CD4-positive, alpha-beta T cell treated with Interleukin-6 at 100 ng/mL for 8 hours (primary cell): ENCODE measurements around the gene DAPP1.
"Not testable (repeated sequence)": the region's sequence is repeated elsewhere in the genome, so short reads cannot be mapped to it uniquely, and the experiment has no call there.

ENCODE experiments used
- DNase-seq: peaks from one replicate; pipeline ENCODE4 v3.0.0-alpha.2; 2020; ENCODE audit warnings: mixed read lengths, low spot score

The DAPP1 gene

GRCh38 chr4:99824070-99824599, 7.5 kb downstream of the DAPP1 start:
- DNase-seq: no peak

GRCh38 chr4:99825272-99825671, 8.6 kb downstream of the DAPP1 start:
- no peak for DNase-seq

GRCh38 chr4:99826016-99826415, 9.4 kb downstream of the DAPP1 start:
- DNase-seq: no peak

GRCh38 chr4:99827454-99827853, 10.8 kb downstream of the DAPP1 start:
- DNase-seq: no peak

- DNase-seq: no peak
Observed at GRCh38 chr4:99827857-99828256, 11.2 kb downstream of the DAPP1 start.

- DNase-seq: no peak
Observed at GRCh38 chr4:99828477-99828876, 11.8 kb downstream of the DAPP1 start.

- DNase-seq: not testable (repeated sequence)
Observed at GRCh38 chr4:99830051-99830450, 13.4 kb downstream of the DAPP1 start.

- DNase-seq: no peak
Observed at GRCh38 chr4:99832321-99832720, 15.7 kb downstream of the DAPP1 start.

GRCh38 chr4:99832758-99833157, 16.1 kb downstream of the DAPP1 start:
- DNase-seq: no peak

- DNase-seq: no peak
Observed at GRCh38 chr4:99833756-99834155, 17.1 kb downstream of the DAPP1 start.

- DNase-seq: no peak
Observed at GRCh38 chr4:99834569-99834968, 17.9 kb downstream of the DAPP1 start.

- no peak for DNase-seq
Observed at GRCh38 chr4:99835942-99836341, 19.3 kb downstream of the DAPP1 start.

GRCh38 chr4:99838927-99839326, 22.3 kb downstream of the DAPP1 start:
- DNase-seq: no peak

- DNase-seq: no peak
Observed at GRCh38 chr4:99841129-99841528, 24.5 kb downstream of the DAPP1 start.

- DNase-seq: no peak
Observed at GRCh38 chr4:99843413-99843812, 26.8 kb downstream of the DAPP1 start.

GRCh38 chr4:99844048-99844447, 27.4 kb downstream of the DAPP1 start:
- DNase-seq: no peak

GRCh38 chr4:99845179-99845578, 28.6 kb downstream of the DAPP1 start:
- DNase-seq: no peak

GRCh38 chr4:99845708-99846469, 29.3 kb downstream of the DAPP1 start:
- DNase-seq: no peak

- no peak for DNase-seq
Observed at GRCh38 chr4:99846891-99847290, 30.3 kb downstream of the DAPP1 start.

GRCh38 chr4:99847362-99847976, 30.8 kb downstream of the DAPP1 start:
- peak; percentile 22 for DNase-seq

- no peak for DNase-seq
Observed at GRCh38 chr4:99848591-99849001, 32.0 kb downstream of the DAPP1 start.

- DNase-seq: no peak
Observed at GRCh38 chr4:99852199-99852749, 35.6 kb downstream of the DAPP1 start.

- no peak for DNase-seq
Observed at GRCh38 chr4:99853190-99853589, 36.6 kb downstream of the DAPP1 start.
